GM19193 (cell line): ENCODE results near the gene MTX2.

Experiments
- POLR2A ChIP-seq: IDR thresholded peaks from 4 replicates; pipeline ENCODE4 v1.6.1; 2011; ENCODE audit not compliant: insufficient read depth, insufficient read length; ENCODE audit errors: extremely low read depth

The MTX2 gene

GRCh38 chr2:176269319-176270099 is at the start of gene MTX2:
Gene MTX2, plus strand, starts transcription at chr2:176269442. Its CDS starts 188 bp downstream, at chr2:176269630.
- TF ChIP-seq POLR2A: peak; percentile 94

DNA sequence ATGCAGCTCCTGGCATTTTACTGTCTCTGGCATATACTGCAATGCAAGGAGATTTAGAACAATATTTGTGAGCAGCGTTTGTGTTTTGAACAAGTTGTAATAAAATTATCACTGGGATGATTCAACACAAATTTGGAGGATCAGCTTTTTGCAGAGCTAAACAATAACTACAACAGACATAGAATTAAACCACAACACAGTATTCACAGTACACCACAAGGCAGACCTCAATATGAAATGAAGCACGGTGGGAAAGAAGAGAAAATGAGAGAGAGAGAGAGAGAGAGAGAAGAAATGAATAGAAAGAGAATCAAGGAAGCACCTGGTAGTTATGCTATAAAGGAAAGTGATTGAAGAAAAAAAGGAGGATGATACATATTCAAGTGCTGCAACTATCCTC is 41.4 kb upstream of the MTX2 start:
- no peak for TF ChIP-seq POLR2A

- TF ChIP-seq POLR2A: no peak
Measured at GRCh38 chr2:176234156-176234555, 35.1 kb upstream of the MTX2 start.

- no peak for TF ChIP-seq POLR2A
Measured at GRCh38 chr2:176234940-176235339, 34.3 kb upstream of the MTX2 start.

DNA sequence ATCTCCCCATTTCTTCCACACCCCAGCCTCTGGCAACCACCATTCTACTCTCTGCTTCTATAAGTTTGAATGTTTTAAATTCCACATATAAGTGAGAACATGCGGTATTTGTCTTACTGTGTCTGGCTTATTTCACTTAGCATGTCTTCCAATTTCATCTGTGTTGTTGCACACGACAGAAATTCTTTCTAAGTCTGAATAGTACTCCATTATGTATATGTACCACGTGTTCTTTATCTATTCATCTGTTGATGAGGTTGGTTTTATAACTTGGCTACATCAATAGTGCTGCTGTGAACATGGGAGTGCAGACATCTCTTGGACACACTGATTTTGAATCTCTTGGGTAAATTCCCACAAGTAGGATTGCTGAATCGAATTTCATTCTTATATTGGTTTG is 31.8 kb upstream of the MTX2 start:
- TF ChIP-seq POLR2A: no peak

DNA sequence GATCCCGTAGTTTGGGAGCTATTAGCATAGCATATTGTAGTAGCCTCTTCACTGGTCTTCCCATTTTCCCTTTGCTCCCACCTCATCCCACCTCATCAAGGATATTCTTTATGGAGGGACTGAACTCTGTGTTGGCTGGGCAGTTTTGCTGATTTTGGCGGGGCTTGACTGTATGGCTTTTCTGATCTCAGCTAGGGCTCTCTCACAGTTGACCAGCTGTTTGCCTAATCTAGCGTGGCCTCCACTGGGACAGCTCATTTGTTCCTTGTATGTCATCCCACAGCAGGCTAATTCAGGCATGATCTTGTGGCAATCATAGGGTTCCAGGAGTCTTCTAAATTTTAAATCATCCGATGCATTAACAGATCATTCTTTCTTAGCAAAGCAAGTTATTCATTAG is 30.2 kb upstream of the MTX2 start:
- TF ChIP-seq POLR2A: no peak

DNA sequence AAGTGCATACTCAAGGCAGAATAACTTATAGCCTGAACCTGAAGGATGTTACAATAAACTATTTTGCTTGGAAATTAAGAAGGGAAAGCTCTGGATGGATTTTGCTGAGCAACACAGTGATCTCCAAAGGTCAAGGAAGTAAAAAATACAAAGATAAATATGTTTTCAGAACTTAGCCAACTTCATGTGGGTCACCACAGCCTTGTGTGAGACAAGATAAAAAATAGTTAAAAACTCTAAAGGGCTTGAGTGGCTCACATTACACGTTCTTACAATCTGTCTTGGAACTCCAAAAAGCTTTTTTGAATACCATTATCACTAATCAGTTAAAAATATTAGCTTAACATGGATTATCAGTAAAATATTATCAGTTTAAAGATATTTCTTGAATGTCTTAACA is 28.9 kb upstream of the MTX2 start:
- TF ChIP-seq POLR2A: no peak

DNA sequence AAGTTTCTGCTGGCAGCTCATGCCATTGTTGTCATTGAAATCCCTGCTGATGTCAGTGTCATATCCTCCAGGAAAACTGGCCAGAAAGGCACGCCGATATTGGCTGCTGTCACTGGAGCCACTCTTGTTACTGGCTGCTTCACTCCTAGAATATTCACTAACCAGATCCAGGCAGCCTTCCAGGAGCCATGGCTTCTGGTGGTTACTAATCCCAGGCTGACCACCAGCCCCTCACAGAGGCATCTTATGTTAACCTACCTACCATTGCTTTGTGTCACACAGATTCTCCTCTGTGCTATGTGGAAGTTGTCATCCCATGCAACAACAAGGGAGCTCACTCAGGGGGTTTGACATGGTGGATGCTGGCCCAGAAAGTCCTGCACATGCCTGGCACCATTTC is 27.0 kb upstream of the MTX2 start:
- no peak for TF ChIP-seq POLR2A

GRCh38 chr2:176246331-176246730 is 22.9 kb upstream of the MTX2 start:
- TF ChIP-seq POLR2A: no peak

DNA sequence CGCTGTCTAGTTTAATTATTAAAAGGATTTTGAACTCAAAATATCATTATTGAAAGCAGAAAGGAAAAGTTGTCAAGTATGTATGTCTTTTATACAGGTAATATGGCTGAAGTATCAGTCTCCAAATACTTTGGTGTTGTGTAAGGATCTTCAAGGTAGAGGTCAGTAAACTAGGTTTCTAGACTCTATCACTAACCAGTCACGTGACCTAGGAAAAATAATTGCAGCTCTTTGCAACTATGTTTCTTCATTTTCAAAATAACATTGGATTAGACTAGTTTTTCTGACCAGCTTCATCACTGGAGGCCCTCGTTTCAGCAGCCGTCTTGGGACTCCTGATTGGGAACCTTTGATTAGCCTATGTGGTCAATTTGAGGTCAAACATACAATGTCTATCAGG is 21.4 kb upstream of the MTX2 start:
- no peak for TF ChIP-seq POLR2A

DNA sequence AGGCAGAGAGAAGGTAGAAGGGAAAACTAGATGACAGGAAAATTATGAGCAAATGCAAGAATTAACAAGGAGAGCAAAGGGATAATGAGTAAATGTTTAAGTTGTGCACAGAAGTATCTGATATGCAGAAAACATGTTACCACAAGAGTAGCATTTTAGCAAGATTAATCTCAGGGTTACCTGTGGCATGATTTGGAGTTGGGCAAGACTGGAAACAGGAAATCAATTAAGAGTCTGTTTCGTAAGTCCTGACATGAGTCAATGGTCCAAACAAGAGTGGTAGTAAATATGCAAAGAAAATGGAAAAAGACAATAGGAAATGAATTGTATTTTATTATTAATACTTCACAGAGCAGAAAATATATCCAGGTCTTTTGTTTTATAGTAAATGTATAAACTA is 17.3 kb upstream of the MTX2 start:
- no peak for TF ChIP-seq POLR2A

DNA sequence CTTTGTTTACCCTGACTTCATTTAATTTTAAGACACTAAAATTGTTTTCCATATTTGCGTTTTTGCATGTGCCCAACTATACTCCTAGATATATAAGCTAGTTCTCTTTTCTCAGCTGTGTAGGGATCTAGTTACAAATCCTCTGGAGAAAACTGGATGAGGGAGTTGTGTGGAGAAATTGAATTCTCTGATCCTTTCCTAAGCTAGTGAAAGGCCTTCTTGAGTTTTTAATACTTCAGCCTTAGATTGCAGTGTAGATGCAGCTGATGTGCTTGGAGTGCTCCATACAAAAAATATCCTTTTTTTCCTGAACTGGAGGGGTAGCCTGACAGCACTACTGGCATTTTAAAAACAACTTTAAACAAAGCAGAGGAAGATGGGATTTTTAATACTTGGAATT is 8.6 kb upstream of the MTX2 start:
- TF ChIP-seq POLR2A: no peak

DNA sequence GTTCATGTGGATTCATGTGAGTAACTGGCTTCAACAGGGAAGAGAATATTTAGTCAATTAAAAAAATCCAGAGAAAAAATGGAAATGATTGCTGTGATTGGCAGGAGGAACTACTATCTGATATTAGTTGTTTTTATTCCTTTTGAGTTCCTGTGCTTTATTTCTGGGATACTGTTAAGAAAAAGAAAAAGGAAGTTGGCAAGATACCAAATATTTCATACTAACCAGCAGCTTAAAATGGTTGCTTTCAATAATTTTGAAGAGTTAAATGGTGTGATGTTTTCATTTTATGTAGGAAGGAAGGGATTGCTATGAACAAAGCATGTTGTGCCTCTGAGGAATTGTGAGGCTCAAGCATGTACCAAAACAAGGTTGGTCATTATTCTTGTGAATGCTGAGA is 8.1 kb upstream of the MTX2 start:
- TF ChIP-seq POLR2A: no peak

- TF ChIP-seq POLR2A: no peak
Measured at GRCh38 chr2:176268976-176269318, 295 bp upstream of the MTX2 start.

GRCh38 chr2:176270100-176270750 is 983 bp downstream of the MTX2 start:
- no peak for TF ChIP-seq POLR2A

- TF ChIP-seq POLR2A: no peak
Measured at GRCh38 chr2:176272870-176273459, 3.7 kb downstream of the MTX2 start.
